Middle frontal gyrus (tissue), 1 donor: Measurements from ENCODE around the gene ATP2C1.

Experiments
- DNase-seq: peaks from one replicate; pipeline ENCODE4 v3.0.0-alpha.2; 2015; ENCODE audit warnings: low spot score; ENCODE audit errors: extremely low spot score

The ATP2C1 gene

DNA sequence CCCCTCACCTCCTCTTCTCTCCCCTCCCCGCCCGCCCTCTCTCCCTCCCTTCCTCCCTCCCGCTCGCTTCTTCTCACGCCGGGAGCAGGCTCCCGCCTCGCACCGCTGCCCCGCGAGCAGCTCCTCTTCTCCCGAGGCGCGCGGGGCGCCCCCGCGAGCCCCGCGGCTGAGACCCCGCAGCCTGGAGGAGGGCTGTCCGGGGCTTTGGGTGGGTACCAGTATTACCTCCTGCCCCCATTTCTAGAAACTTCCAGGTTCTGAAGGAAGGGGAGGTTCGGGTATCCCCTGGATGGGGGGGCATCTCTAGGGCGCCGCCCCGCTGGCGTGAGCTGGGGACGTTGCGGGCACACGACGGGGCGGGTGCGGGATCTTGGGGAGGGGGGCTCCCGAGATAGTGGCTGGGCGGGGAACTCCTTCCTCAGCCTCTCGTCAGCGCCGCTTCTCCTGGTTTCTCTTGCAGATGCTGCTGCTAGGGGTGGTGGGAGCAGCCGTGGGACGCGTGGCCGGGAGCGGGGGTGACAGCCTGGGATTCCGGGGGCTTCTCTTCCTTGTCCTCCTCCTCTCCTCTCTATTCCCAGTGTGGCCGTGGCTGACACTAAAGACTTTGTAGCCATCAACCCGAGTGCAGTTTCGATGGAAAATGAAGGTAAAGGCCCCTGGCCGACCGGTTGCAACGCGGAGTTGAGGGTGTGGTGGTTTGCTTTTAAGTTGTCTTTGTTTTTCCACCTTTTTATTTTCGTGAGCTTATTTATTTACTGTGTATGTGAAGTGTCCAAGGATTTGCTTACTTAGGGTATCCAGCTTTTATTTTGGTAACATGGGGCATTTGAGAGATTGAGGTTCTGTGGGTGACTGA is 474 bp downstream of the ATP2C1 start:
- no peak for DNase-seq

DNA sequence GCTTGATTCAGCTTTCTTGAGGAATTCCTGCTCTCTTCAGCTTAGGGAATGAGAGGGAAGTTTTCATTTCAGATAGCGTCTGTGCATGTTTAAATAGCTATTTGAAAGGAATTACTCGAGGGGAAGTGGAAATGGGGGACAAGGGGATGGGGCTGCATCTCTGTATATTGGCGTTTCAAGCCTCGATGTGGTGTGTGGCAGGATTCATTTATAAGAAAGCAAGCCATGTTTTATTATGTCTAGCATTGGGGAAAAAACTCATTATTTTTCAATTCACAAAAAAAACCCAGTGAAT is 1.0 kb downstream of the ATP2C1 start:
- no peak for DNase-seq

DNA sequence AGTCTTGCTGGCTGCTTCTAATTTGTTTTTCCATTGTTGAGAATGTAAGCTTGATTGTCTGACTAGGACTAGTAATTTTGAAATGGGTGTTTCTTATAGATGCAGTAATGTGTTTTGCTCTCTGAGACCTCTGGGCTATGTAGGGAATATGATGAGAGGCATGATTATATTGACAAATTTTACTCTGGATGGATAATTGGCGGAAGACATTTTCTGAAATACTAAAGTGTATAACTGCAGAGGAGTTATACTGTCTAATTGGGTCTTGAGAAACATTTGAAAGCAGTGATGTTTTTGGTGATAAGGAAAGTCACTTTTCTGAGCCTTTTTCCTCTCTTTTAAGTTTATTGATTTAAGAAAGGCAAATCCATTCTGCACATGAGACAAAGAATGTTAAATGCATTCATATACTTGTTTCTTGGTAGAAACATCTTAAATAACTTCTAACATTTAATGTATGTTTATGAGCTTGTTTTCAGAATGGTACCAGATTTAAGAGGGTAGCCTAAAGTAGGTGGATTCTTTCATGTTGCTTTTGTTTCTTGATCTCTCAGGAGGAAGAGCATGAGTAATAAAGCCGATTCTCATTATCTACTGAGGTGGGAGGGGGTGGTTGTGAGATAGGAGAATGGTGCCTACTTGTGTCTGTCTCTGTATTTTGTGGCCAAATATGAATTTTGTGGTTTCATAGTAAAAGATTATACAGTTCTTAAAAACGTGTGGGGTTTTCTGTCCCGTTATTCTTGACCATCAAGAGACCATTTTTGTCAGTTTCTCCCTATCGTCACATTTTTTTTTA is 2.0 kb downstream of the ATP2C1 start:
- DNase-seq: no peak

DNA sequence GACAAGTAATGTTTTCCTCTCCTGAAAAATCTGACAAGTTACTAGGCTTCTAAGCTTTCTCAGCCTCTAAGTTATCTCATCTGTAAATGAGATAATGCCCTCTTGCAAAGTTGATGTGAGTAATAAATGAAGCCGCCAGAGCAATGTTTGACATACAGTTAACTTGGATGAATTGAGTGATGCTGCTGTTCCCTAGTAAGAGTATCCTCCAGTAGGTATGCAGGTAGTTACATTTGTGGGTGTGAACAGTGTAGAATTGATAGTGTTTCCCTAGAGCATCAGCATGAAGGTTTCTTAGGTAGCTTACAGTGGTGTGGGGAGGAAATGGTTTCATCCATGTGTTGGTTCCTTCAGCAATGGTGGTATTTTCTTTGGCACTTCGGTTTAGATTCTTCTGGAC is 3.4 kb downstream of the ATP2C1 start:
- DNase-seq: no peak

DNA sequence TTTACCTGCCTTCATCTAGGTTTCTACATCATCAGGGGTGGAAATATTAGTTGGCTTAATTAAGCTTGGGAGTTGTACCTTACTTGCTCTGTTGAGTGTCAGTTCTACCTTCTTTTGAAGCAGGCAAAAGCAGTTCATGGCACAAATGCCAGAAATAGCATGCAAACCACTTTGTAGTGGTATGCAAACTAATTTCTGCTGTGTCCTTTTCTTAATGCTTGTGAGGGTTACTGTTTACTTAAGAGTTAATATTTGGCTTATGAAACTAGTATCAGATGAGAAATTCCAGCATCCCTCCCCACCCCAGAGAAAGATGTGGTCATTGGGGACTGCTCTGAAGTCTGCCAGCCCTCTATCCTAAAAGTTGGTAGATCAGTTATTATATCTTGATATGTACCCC is 7.1 kb downstream of the ATP2C1 start:
- DNase-seq: no peak

DNA sequence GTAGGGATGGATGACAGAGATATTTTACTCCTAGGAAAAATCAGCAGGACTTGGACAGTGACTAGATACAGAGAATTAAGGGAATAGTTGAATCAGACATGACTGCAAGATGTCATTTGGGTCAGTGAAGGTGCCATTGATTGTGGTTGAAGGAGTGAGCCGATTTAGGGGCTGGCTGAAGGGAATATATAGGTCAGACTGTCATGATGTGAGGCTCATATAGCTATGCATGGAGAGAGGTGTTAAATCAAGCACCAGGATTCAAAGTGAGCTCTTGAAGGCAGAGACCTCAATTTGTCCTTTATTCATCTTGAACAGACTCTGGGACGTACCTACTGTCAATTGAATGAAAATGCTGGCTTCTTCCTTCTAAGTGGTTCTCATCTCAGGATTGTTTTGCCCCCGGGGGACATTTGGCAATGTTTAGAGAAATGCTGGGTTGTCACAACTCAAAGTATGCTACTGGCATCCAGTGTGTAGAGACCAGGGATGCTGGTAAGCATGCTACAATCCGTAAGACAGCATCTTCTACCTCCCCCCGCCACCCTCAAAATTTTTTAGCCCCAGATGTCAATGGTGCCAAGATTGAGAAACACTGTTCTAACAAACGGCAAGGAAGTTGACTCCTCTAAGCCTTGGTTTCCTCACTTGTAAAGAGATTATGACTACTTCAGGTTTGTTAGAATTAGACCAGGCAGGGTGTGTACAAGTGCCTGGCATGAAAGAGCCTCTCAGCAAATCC is 7.8 kb downstream of the ATP2C1 start:
- DNase-seq: no peak

DNA sequence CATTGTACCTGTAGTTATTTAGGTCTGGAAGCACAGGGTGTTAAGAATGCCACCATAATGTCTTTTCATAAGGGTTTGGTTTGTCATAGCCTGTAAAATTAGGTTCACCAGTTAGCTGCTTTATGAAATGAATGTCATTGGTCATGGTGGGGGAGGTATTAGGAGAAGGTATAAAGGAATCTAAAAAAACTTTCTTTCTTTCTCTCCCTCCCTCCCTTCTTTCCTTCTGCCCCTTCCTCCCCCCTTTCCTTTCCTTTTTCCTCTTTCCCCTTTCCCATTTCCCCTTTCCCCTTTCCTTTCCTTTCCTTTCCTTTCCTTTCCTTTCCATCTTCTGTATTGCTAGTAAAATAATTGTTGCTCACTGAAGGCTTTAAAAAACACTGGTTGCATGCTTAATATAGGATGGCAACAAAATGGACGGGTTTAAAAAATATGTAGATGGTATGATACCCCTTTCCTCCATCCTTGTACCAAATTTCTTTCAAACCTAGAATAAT is 9.6 kb downstream of the ATP2C1 start:
- DNase-seq: no peak

DNA sequence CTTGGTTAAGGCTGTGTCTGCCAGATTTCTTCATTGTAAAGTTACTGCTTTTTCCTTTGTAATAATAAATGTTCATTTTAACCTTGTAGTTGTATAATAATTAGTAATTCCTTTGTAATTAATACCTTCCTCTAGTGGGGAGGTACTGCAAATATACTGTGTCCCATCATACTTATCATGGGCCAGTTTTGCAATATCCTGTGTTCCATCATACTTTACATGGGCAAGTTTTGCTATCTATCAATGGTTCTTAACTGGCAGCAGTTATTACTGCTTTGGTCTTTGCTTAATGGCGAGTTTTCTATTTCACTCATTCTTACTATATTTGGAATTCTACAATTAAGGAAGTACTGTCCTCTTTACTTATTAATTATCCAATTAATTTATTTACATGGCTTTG is 10.6 kb downstream of the ATP2C1 start:
- no peak for DNase-seq

DNA sequence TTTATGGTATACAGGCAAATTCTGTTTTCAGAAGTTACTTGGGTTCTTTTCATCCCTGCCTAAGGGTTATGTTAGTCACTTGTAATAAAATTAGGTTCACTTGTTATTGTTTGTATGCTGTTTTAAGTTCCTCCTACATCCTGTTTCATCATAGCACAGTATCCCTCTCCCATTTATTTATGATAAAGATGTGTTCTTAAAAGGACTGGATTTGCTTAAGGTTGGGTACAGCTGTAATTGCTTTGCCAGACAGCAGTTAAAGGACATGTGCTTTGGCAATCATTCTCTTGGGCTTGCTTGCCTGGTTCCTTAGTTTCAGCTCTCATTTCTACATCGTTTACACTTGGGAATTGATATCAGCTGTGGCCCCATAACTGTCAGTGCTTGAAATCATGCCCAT is 11.7 kb downstream of the ATP2C1 start:
- DNase-seq: no peak

DNA sequence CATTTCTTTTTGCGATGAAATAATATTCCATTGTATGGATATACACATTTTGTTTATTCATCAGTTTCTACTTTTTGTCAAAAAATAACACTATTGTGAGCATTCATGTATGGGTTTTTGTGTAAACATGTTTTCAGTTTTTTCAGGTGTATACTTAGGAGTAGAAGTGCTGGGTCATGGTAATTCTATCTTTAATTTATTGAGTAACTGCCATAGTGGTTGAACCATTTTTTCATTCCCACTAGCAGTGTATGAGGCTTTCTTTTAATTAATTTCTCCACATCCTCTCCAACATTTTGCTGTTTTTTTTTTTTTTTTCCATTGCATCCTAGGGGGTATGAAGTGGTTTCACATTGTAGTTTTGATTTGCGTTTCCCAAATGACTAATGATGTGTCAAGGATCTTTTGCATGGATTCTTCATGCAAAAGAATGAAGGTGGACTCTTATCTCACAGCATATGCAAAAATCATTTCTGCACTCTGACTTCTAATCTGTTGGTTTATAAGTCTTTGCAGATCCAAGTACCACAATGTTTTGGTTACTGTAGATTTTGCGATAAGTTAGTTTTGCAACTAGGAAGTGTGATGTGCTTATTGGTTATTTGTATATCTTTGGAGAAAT is 12.6 kb downstream of the ATP2C1 start:
- no peak for DNase-seq

DNA sequence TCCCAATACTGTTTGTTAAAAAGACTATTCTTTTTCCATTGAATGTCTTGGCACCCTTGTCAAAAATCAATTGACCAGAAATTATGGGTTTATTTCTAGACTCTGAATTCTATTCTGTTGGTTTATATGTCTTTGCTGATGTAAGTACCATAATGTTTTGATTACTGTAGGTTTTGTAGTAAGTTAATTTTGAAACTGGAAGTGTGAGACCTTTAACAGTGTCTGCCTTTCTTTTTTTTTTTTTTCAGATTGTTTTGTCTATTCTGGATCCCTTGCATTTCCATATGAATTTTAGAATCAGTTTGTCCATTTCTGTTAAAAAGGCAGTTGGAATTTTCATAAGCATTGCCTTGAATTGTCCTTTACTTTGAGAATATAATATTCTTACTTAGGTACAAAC is 13.6 kb downstream of the ATP2C1 start:
- DNase-seq: no peak

DNA sequence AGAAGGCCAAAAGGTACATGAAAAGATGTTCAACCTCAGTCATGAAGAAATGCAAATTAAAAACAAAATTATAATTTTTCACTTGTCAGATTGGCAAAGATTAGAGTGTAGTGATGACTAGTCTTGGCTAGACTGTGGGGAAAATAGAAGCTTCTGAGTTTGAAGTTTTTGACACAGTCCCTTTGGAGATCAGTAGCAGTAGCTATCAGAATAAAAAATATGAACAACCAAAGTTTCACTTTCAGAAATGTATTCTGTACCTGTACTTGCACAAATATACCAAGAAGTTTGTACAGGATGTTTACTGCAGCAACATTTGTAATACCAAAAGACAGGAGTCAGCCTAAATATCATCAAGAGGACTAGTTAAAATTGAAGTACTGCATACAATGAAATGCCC is 14.1 kb downstream of the ATP2C1 start:
- DNase-seq: no peak

DNA sequence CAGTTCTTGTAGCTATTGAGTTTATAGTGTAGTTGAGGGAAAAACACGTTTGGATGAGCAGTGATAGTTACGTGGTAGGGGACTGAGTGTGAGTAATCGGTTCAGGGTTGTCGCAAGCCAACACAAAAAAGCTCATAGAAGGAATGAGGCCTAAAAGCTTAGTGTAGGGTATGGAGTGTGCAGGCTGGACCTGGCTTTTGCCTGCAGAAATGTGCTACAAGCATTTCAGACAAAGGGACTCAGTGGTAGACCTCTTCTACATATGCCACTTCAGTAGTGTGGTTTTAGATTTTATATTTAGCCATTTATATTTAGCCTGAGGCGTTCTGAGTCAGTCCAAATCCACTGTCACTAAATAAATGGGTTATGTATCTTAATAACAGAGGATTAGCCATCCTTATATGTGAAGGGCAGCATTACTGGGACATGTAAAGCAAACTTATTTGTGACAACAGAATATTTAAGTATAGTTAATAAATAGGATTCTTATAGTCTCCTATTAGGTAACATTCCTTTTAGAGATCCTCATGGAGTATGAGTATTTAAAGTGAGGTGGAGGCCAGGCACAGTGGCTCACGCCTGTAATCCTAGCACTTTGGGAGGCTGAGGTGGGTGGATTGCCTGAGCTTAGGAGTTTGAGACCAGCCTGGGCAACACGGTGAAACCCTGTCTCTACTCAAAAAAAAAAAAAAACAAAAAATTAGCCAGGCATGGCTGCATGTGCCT is 21.8 kb downstream of the ATP2C1 start:
- no peak for DNase-seq

DNA sequence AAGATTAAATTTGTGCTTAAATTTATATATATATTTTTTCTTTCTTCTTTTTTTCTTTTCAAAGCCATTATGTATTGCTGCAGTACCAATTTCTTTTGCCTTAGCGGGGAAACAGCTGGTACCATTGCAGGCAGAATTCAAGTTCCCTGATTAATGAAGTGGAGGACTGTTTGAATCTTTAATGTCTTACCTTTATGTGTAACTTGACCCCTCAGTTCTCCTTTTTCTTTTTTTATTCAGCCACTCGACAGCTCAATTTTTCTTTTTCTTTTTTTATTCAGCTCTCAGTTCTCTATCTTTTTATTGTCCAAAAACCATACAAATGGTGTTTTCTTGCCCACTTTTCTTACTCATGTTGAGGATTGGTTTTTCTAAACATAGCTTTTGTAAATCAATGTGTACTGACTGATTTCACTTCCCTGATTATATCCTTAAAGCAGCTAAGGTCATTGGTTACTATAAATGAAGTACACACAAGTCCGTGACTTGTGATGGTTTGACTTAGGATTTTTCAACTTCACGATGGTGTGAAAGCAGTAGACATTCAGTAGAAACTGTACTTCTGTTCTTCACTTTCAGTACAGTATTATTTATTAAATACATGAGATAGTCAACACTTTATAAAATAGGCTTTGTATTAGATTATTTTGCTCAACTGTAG is 22.8 kb downstream of the ATP2C1 start:
- DNase-seq: no peak

DNA sequence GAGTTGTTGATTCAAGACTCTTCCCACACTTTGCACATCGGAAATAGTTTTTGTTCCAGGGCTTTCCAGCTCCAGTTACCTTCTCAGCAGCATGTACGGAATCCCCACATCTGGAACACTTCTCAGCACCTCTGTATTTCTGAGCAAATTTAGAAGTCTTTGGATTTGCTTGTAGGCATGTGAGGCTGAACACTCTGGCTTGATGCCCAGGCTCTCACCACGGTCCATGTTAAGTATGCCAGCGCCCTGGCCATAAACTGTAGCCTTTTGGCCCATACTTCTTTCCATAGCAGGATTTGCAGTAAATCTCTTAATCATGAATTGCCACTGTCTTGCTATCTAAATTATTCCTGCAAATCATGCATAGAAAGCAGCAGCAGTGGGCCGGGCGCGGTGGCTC is 24.4 kb downstream of the ATP2C1 start:
- DNase-seq: no peak

DNA sequence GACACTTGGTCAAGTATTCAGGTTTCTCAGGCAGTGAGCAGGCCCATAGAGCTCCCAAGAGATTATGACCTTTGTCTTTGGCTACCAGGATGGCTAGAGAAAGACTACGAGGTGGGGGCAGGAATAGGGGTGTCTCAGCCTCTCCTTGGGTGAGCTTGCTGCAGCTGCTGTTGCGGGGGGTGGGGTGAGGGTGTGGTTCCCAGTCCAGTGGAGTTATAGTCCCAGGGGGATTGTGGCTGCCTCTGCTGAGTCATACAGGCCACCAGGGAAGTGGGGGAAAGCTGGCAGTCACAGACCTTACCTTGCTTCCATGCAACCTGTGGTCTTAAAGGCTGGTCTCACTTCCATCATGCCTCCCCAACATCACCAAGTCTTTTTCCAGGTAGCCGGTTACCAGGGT is 31.7 kb downstream of the ATP2C1 start:
- DNase-seq: no peak

DNA sequence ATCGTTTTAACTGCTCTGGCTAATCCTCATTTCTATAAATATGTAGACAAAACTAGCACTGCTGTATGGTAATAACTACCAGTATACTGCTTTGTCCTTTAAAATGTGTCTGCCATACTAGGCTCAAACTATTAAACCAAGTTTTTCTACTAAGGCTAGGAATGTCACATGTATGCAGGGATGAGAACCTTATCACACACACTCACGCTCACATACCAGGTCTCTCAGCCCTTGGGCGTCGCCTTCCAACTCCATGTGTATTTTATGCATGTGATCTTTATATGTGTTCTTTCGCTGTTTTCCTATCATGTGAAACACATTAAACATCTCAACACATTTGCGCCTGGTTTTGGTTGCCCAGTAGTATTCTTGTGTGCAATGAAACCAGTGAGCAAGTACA is 32.6 kb downstream of the ATP2C1 start:
- no peak for DNase-seq

DNA sequence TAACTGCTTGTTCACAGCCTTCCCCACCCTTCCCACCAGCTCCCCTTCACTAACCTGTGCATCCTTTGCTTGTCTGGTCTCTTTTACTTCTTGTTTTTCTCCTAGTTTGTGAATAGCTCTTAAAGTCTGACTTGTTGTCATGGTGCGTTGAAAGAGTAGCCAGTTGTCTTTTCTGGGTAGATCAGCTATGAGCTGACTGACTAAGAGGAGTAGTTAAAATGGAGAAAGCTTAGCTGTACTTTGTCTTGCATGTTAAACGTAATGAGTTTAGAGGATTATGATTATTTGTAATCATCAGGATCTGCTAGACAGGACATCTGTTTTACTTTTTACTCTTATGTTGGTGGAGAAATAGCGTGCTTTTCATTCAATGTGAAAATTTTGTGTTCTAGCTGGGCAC is 35.9 kb downstream of the ATP2C1 start:
- no peak for DNase-seq

DNA sequence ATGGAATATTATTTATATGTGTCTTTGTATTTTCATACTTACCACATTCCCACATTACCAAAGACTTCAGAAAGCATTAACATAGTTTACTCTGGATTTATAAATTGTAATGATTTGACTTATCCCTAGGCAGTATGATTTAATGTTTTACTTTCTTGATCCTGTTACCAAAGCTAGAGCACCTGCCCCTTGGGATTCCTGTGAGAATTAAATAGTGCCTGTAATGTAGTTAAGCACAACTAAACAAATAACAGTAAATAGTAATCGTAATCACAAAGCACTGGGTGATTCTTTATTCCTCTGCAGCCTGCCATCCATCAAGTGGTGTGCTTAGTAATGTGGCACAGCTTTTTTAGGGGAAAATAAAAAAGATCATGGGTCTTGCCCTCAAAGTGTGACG is 39.1 kb downstream of the ATP2C1 start:
- no peak for DNase-seq

DNA sequence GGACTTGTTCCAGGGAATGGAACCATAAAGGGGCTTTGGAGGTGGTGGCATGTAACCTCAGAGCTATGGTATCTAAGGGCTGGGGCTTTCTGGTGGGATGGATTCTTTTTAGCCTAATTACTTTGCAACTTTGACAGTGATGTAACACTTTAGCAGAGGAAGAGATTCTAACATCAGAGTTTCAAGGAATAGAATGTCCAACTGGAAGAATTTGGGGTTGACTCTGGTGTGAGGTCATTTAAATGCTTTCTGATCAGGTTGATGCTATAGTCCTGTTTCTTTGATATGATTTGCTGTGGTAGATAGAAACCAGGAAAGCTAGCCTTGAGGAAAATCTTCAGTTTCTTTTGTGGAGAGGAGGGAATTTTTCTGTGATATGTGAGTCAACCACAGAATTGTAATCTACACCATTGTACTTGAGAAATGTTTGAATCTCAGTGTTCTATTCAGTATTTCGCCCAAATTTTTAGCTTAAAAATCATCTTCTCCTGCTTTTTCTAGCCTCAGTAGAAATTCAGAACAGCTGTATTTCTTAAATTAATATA is 40.0 kb downstream of the ATP2C1 start:
- no peak for DNase-seq
